ENCODE measurements around the gene OLFML1.
"Not testable (repeated sequence)": the region's sequence is repeated elsewhere in the genome, so short reads cannot be mapped to it uniquely, and the experiment has no call there.

OLFML1 gene

GRCh38 chr11:7512525-7513233 is 27.4 kb downstream of the OLFML1 start:
- peak; percentile 86 for DNase-seq (ENCODE audit: low spot score)

- DNase-seq (ENCODE audit: low spot score), result peak; percentile 97
These were observed 28.2 kb downstream of the OLFML1 start, which contains the start of gene PPFIBP2 for GRCh38 chr11:7513234-7514098. TSS of gene PPFIBP2 (plus strand) at chr11:7513999. CDS start at chr11:7549476, 35,477 bp downstream.

- peak; percentile 45 for DNase-seq (ENCODE audit: low spot score)
These were observed 28.8 kb downstream of the OLFML1 start for GRCh38 chr11:7514099-7514591.

DNA sequence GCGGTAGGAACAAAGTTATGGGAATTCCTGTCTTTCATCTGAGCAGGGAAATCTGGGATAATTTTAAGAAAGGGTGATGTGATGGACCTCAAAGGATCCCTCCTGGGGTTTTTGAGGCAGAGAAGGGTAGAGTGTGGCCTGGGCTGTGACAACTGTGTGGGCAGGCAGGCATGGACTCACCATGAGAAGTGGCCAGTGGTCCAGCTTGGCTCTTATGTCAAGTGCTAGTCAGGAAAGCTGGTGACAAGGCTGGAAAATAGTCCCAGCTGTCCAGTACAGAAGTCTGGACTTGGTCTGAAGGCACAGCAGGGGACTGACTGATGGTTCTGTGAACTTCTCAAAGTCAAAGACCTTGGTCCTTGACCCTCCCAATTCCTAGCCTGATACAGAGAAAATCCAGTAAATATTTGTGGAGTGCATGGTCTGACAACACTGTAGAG is 30.2 kb downstream of the OLFML1 start:
- no peak for DNase-seq (ENCODE audit: low spot score)

DNA sequence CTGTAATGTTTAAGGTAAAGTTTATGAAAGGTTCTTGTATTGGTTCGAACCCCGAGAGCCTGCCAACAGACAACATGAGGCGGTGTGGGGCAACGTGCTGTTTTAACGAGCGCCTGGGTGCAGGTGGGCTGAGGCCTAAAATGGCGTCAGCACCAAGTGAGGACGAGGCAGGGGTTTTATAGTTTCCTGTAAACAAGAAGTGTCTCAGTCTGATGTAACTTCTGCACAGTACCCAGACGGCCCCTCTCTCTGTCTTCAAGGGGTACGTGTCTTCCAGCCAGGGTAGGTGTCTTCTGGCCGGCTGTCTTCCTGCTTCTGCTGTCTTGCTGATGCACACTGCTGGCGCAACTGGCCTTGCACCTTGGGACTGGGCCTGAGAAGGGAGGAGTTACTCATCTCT is 31.2 kb downstream of the OLFML1 start:
- DNase-seq (ENCODE audit: low spot score), result no peak

GRCh38 chr11:7517743-7518142 is 32.4 kb downstream of the OLFML1 start:
- DNase-seq (ENCODE audit: low spot score), result not testable (repeated sequence)

DNA sequence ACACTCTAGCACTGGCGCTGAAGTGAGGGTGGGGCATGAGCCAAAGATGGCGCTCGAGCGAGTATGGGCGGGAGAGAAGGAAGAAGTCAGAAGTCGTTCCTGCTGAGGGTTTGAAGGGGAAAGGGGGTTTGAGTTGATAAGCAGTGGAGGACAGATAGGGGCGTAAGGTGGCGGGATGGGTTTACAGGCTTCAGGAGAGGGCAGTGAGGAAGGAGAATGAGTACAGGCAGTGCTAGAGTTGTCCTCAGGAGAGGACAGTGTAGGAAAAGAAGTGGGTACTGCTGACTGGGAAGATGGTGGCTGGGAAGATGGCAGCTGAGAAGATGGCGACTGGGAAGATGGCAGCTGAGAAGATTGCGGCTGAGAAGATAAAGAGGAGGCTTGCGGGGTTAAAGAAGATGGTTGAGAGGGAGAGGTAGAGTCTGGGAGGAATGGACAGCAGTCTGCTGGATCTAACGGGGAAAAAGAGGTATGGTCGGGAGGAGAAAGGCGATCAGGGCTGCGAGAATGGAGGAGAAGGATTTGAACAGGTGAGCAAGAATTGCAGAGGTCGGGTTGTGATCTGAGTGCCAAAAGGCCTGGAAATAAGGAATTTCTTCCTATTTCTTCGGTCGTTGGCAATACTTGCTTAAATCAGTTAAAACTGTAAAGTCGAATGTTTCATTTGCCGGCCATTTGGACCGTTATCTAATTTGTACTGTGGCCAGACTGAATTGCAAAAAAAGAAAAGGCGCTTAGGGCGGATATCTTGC is 33.7 kb downstream of the OLFML1 start:
- DNase-seq (ENCODE audit: low spot score), result no peak

DNA sequence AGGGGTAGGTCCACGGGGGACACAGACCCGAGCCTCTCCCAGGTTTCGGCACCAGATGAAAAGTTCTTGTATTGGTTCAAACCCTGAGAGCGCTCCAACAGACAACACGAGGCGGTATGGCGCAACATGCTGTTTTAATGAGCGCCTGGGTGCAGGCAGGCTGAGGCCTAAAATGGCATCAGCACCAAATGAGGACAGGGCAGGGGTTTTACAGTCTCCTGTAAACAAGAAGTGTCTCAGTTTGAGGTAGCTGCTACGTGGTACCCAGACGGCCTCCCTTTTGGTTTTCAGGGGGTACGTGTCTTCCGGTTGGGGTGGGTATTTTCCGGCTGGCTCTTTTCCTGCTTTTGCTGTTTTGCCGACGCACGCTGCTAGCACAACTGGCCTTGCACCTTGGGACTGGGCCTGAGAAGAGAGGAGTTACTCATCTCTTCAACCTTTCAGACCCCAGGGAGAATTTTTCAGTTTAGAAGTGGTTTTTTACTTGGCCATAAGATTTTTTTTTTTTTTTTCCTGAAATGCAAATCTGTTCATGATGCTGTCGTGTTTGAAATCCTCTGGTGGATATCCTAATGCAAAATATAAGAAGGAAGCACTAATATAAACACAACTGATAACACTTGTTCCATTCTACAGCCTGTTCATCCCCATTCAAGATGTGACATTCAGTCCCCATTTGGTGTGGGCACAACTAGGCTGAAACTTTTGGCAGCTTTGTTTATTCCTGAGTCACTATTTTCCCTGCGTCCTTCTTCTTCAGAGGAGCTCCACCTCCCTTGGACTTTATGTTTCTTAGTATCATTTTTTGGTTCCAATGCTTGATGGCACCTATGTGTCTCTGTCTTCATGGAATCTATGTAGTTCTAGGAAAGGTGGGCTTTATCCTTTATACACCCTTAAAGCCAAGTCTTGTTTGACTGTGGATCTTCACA is 35.0 kb downstream of the OLFML1 start:
- peak; percentile 44 for DNase-seq (ENCODE audit: low spot score)

GRCh38 chr11:7520981-7521487 is 35.7 kb downstream of the OLFML1 start:
- DNase-seq (ENCODE audit: low spot score), result no peak

DNA sequence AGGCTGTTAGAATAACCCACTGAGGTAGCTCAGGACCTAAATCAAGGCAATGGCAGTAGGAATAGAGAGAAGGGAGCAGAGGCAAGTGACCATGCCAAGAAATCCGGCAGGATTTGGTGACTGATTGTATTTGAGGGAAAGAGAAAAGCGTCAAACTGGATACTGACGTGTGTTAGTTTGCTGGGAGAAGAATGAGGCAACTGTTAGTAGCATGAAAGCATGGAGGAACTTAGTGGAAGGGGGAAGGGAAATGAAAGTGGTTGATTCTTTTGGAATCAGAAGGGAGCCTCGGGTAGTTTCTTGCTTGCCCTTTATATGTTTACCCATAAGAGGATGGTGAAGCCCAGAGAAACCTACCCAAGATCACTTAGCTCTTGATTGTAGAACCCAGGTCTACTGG is 36.8 kb downstream of the OLFML1 start:
- no peak for DNase-seq (ENCODE audit: low spot score)

DNA sequence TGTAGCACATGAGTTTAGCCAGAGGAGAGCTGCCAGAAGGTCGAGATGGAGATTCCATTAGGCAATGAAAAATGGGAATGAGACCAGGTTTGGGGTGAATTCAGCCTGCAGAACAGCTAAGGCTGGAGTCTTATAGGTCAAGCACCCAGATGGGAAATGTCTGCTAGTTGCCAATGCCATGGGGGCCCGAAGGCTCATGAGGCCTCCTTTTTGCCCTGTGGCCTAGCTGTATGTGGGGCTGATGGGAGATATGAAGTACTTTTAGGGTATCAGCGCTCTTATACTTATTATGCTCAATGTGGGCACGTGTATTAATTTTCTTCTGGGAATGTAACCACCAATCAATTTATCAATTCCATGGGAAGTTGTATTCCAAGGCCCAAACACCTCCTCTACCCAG is 37.2 kb downstream of the OLFML1 start:
- DNase-seq (ENCODE audit: low spot score), result no peak

DNA sequence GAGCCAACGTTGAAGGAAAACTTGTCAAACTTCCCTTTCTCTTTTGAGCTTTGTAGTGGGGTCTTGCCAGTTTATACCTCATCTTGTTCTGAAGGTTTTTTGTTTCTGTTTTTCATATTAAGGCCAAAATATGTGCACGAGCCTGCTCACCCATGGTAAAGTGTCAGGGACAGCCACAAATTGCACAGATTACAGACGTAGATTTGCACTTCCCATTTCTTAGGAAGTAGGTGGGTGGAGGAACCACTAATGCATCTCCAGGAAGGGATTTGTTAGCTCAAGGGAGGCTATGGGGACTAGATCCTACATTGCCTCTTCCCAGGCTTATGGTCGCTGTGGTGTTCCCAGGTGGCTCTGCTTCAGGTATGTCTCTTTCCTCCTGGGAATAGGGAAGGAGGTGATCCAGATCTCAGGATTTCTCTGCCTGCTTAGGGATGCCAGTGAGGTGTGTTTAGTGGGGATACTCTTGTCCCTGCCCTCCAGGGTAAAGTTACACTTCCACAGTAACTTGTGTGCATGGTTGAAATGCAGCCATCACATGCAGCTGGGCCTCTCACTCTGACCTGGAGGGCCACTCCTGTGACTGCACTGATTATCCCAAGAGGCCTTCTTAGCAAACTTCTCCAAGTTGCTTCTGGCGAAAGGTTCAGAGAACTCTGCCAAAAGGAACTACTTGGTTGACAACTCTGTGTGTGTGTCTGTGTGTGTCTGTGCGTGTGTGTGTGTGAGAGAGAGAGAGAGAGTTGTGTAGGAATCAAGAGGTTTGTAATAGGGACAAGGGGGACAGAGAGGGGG is 38.3 kb downstream of the OLFML1 start:
- DNase-seq (ENCODE audit: low spot score), result no peak

GRCh38 chr11:7524462-7525235 is 39.3 kb downstream of the OLFML1 start:
- no peak for DNase-seq (ENCODE audit: low spot score)

- no peak for DNase-seq (ENCODE audit: low spot score)
These were observed 40.1 kb downstream of the OLFML1 start for GRCh38 chr11:7525424-7525823.

GRCh38 chr11:7527029-7527428 is 41.7 kb downstream of the OLFML1 start:
- DNase-seq (ENCODE audit: low spot score), result no peak

- DNase-seq (ENCODE audit: low spot score), result no peak
These were observed 43.3 kb downstream of the OLFML1 start for GRCh38 chr11:7528514-7529049.

GRCh38 chr11:7530013-7530640 is 44.8 kb downstream of the OLFML1 start:
- no peak for DNase-seq (ENCODE audit: low spot score)

DNA sequence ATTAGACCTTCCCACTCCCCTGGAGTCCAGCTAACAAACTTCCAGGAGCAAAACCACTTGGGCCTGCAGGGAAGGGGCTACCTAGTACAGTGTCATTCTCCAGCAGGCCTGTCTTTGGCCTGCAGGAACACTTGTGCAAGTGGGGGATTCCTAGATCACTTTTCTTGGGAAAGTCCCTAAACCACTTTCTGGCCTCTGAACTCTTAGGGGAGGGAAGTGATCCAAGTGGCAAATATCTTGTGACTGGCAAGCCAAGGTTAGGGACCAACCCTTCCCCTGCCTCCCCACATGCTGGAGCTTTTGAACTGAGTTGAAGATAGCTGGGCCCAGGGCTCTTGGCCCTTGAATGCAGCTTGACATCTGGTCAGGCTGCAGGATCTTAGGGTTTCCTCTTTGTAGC is 45.7 kb downstream of the OLFML1 start:
- DNase-seq (ENCODE audit: low spot score), result no peak

Data from AG20443 (cell line).